NT2/D1 (cell line): ENCODE results near the gene FBXL16.

ENCODE experiments used
- YY1 ChIP-seq: IDR thresholded peaks from 2 replicates; pipeline ENCODE4 v1.6.1; 2011; ENCODE audit not compliant: insufficient read length, insufficient read depth
- ZNF274 ChIP-seq: IDR thresholded peaks from 2 replicates; pipeline ENCODE4 v1.6.1; 2011; ENCODE audit warnings: mild to moderate bottlenecking, low read depth, low read length

- no peak for TF ChIP-seq YY1
- no peak for TF ChIP-seq ZNF274
Observed at GRCh38 chr16:672371-672770, 33.2 kb downstream of the FBXL16 start.
